ENCODE results near the gene PEX14.
A peak's percentile ranks its signal among the peaks of the same experiment; 100 is the strongest.

PEX14 gene

GRCh38 chr1:10515976-10516750, 41.4 kb downstream of the PEX14 start:
- TF ChIP-seq TCF12 (IDR thresholded peaks at IDR 0.05; ENCODE audit: low read depth) (no peak), TAF1 (IDR thresholded peaks at IDR 0.05; ENCODE audit: low read depth) (no peak), EGR1 (IDR thresholded peaks at IDR 0.05) (no peak), YY1 (IDR thresholded peaks at IDR 0.05; ENCODE audit: low read depth) (no peak), CREB1 (IDR thresholded peaks at IDR 0.05; ENCODE audit: low read depth) (no peak), FOXM1 (IDR thresholded peaks at IDR 0.05; ENCODE audit: borderline replicate concordance, low read depth) (no peak), MAX (IDR thresholded peaks at IDR 0.05) (no peak), ZBTB7A (IDR thresholded peaks at IDR 0.05; ENCODE audit: low read depth) (no peak), RAD21 (IDR thresholded peaks at IDR 0.05; ENCODE audit: low read depth) (no peak), EP300 (IDR thresholded peaks at IDR 0.05; ENCODE audit: borderline replicate concordance) (no peak)

GRCh38 chr1:10516925-10517676, 42.4 kb downstream of the PEX14 start:
- no peak for TF ChIP-seq RAD21 (IDR thresholded peaks at IDR 0.05; ENCODE audit: low read depth)
- no peak for TF ChIP-seq REST (IDR thresholded peaks at IDR 0.05; ENCODE audit: low read depth)
- TF ChIP-seq, protein P1, sequence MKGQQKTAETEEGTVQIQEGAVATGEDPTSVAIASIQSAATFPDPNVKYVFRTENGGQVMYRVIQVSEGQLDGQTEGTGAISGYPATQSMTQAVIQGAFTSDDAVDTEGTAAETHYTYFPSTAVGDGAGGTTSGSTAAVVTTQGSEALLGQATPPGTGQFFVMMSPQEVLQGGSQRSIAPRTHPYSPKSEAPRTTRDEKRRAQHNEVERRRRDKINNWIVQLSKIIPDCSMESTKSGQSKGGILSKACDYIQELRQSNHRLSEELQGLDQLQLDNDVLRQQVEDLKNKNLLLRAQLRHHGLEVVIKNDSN (IDR thresholded peaks at IDR 0.05) = peak; percentile 63; the same call in 1 of the 2 replicates
- no peak for TF ChIP-seq EGR1 (IDR thresholded peaks at IDR 0.05)
- peak; percentile 45; the same call in 1 of the 2 replicates for TF ChIP-seq EP300 (IDR thresholded peaks at IDR 0.05; ENCODE audit: borderline replicate concordance)
- TF ChIP-seq TEAD4 (IDR thresholded peaks at IDR 0.05) = peak; percentile 80
- no peak for TF ChIP-seq CEBPB (IDR thresholded peaks at IDR 0.05)
- peak; percentile 62; the same call in 1 of the 2 replicates for TF ChIP-seq TCF12 (IDR thresholded peaks at IDR 0.05; ENCODE audit: low read depth)
- TF ChIP-seq FOXM1 (IDR thresholded peaks at IDR 0.05; ENCODE audit: borderline replicate concordance, low read depth) = 0 out of 2 replicates have a peak, but pooled peaks have one; percentile 40
- peak; percentile 62; the same call in 1 of the 2 replicates for TF ChIP-seq MAX (IDR thresholded peaks at IDR 0.05)
- TF ChIP-seq NFIC (IDR thresholded peaks at IDR 0.05) = peak; percentile 75
- TF ChIP-seq CREB1 (IDR thresholded peaks at IDR 0.05; ENCODE audit: low read depth) = no peak

DNA sequence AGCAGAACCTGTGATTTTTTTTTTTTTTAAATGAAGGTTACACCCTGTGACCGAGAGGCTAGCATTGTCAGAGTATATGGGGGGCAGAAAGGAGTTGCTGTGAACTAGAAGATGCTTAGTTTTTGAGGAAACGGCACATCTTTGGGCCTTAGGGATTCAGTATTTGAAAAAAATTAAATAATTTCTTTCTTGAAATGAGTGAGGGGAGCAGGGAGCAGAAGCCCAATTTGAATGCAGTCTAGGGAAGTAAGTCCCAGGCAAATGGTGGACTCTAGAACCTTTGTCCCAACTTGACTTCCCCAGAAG, 42.9 kb downstream of the PEX14 start:
- TF ChIP-seq NFIC (IDR thresholded peaks at IDR 0.05) (no peak), YY1 (IDR thresholded peaks at IDR 0.05; ENCODE audit: low read depth) (no peak), ZBTB7A (IDR thresholded peaks at IDR 0.05; ENCODE audit: low read depth) (no peak), TAF1 (IDR thresholded peaks at IDR 0.05; ENCODE audit: low read depth) (no peak), TEAD4 (IDR thresholded peaks at IDR 0.05) (no peak), CEBPB (IDR thresholded peaks at IDR 0.05) (no peak), EGR1 (IDR thresholded peaks at IDR 0.05) (no peak)
- TF ChIP-seq, protein P1 (IDR thresholded peaks at IDR 0.05) = no peak

DNA sequence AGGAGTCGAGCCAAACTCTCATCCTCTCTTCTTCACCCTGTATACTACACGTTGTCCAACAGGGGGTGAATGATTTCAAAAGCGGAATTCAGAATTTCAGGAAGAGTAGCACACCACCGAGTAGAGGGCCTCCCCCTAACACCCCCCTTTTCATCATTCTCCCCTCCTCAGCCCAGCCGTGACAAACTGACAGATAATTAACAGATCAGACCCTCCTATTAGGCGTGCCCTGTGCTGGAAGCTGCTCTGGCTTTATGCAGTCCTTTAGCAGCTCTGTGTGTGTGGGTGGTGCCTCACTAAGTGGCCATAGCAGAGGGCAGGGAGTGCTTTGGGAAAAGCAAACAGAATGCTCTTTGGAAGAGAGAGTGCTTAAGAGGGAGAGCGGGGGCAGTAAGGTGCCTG, 44.3 kb downstream of the PEX14 start:
- TF ChIP-seq MAX (IDR thresholded peaks at IDR 0.05) (no peak), CEBPB (IDR thresholded peaks at IDR 0.05) (no peak), ZBTB7A (IDR thresholded peaks at IDR 0.05; ENCODE audit: low read depth) (no peak), EGR1 (IDR thresholded peaks at IDR 0.05) (no peak), TCF12 (IDR thresholded peaks at IDR 0.05; ENCODE audit: low read depth) (no peak), RAD21 (IDR thresholded peaks at IDR 0.05; ENCODE audit: low read depth) (no peak), FOXM1 (IDR thresholded peaks at IDR 0.05; ENCODE audit: borderline replicate concordance, low read depth) (no peak), NFIC (IDR thresholded peaks at IDR 0.05) (no peak), YY1 (IDR thresholded peaks at IDR 0.05; ENCODE audit: low read depth) (no peak), TAF1 (IDR thresholded peaks at IDR 0.05; ENCODE audit: low read depth) (no peak)

- no peak for TF ChIP-seq RAD21 (IDR thresholded peaks at IDR 0.05; ENCODE audit: low read depth)
- no peak for TF ChIP-seq NFIC (IDR thresholded peaks at IDR 0.05)
- TF ChIP-seq, protein P1 (IDR thresholded peaks at IDR 0.05) = no peak
- no peak for TF ChIP-seq REST (IDR thresholded peaks at IDR 0.05; ENCODE audit: low read depth)
- TF ChIP-seq TAF1 (IDR thresholded peaks at IDR 0.05; ENCODE audit: low read depth) = no peak
- no peak for TF ChIP-seq CEBPB (IDR thresholded peaks at IDR 0.05)
- TF ChIP-seq EP300 (IDR thresholded peaks at IDR 0.05; ENCODE audit: borderline replicate concordance) = no peak
- TF ChIP-seq FOXM1 (IDR thresholded peaks at IDR 0.05; ENCODE audit: borderline replicate concordance, low read depth) = no peak
- TF ChIP-seq ZBTB7A (IDR thresholded peaks at IDR 0.05; ENCODE audit: low read depth) = no peak
- no peak for TF ChIP-seq EGR1 (IDR thresholded peaks at IDR 0.05)
- no peak for TF ChIP-seq MAX (IDR thresholded peaks at IDR 0.05)
- TF ChIP-seq TCF12 (IDR thresholded peaks at IDR 0.05; ENCODE audit: low read depth) = no peak
- TF ChIP-seq TEAD4 (IDR thresholded peaks at IDR 0.05) = no peak
Observed at GRCh38 chr1:10520497-10520896, 45.7 kb downstream of the PEX14 start.

Data from Ishikawa (cell line).